Activated CD4-positive, CD25-positive, alpha-beta regulatory T cell (primary cell): ENCODE measurements around the gene RAB3B.

ENCODE experiments used
- DNase-seq, 4 experiments: peaks; one replicate each; lab custom pipeline; 2025; lab: John Stamatoyannopoulos, UW

The RAB3B gene

DNA sequence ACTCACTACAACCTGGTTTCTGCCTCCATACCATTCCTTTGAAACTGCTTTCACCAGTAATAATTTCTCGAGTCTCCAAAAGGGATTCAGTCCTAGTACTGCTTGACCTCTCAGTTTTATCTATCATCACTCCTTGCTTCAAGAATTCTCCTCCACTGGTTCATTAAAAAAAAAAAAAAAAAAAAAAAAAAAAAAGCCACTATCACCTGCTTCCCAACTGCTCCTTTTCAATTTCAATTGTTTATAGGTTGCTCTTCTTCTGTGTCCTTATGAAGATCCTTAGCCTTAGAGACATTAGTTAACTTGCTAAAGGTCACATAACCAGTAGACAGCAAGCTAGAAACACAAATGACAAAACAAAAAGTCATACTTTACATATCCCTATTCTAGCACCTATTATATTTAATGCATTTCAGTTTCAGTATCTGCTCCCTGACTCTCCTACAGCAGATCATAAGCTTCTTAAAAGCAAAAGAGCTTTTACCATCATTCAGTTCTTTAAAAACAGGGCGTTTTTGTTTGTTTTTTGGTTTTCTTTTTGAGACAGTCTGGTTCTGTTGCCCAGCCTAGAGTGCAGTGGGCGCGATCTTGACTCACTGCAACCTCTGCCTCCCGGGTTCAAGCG lies 119.0 kb downstream of the RAB3B start:
- no peak for DNase-seq

DNA sequence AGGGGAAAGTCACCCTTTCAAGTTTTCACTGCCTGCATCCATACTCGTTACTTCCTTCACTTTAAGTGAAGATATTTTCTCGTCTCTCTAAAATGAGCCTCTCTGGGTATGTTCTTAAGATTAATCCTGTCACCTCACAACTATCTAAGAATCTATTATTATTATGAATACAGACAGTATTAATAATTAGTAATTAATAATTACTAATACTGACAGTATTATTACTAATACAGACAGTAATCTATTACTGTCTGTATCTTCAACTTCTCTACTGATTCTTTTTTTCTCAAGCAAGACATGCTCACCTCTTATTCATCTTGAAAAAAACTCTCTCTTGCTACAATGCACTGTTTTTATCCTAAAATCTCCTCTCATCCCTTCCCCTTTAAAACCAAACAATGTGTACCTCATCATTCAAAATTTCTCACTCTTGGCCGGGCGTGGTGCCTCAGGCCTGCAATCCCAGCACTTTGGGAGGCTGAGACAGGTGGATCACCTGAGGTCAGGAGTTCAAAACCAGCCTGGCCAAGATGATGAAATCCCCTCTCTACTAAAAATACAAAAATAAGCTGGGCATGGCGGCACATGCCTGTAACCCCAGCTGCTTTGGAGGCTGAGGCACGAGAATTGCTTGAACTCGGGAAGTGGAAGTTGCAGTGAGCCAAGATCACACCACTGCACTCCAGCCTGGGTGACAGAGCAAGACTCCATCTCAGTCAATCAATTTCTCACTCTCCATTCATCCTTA lies 119.7 kb downstream of the RAB3B start:
- DNase-seq, result no peak

DNA sequence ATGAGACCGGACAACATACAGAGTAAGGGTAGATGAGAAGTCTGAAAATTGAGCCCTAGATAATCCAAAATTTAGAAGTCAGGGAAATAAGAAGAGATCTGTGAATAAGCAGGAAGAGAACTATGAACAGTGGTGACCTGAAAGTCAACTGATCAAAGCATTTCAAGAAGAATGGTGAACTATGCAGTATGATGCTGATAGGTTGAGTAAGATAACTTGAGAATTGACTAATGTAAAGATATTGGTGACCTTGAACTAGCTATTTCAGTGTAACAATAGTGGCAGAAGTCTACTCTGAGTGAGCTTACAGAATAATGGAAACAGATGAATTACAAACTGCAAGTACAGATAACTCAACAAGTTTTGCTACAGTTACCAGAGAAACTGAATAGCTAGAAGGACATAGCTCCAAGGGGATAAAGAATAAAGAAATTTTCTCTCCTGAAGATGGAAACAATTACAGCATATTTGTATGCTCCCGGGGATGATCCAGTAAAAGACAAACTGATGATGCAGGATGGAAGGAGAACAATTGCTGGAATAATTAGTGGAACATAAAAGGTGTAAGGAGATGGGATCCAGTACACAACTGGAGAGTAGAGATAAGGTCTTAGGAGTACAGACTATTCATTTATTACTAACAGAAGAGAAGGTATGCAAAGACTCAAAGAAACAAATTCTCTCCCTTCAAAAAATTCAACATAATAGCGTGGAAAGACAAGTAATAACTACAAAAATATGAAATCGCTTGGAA lies 122.8 kb downstream of the RAB3B start:
- no peak for DNase-seq

DNA sequence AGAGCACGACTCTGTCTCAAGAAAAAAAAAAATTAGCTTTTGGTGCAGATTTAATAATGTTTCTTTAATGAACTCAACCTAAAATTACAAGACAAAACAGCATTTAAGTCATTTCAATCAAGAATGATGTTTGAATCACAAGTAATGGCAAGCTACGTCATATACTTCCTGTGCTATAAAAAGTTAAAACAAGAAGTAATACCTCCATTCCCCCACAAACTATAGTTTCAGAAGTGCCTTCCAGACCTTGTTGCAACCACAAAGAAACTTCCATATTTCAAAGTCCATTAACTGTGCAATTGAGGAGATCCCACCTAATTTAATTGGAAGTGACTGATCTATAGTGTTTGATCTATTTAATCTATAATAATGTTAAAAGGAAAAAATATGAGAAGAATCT lies 127.1 kb downstream of the RAB3B start:
- DNase-seq, result no peak

DNA sequence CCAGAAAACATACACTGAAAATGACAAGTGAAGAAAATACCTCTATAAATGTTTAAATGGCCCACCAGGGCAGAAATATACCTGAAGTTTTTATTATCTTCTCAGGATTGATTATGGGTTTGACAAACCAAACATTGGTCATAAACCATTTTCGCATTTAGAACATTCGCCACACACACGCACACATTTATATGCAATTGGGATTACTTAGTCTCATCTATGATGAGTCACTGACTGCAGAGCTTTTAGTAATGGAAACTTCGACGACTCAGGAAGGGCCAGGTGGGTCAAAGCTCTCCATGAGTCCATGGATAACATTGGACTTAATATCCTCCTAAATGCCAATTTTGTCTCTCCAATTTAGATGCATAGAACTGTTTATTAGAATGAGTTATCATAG lies 128.8 kb downstream of the RAB3B start:
- DNase-seq, result no peak

DNA sequence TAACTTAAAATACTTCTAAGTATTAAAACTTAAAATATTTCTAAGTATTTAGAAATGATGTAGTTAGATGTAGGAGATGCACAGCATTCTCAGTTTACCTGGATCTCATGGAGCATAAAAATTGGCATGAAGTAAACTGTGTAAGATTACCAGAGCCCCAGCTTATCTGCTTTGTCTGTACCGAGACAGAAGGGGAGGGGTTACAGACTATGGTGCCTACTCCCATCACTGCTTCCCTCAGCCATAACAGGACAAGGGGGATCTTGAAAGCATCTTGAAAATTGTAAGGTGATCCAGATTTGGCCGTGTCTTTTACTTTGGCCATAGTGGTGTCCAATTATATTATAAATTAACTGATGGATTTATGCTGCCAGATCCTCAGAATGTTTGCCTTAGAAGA lies 130.8 kb downstream of the RAB3B start:
- no peak for DNase-seq

DNA sequence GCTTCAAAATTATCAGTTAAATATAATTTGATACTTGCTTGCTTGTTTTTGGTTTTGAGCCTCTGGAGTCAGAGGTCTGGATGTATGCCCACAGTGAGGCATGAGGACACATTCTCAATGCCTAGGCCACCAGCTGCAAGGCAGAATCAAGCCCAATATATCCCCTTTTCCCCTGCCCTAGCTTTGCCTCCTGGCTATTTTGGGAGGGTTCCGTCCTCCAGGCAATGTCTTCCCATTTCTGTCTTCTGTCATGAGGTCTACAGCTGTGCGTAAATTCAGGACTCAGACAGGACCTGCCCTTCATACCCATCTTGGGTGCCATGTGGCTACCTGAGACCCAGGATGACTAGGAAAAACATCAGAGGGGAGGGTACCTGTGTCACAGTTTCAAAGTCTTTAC lies 131.2 kb downstream of the RAB3B start:
- DNase-seq, result no peak

DNA sequence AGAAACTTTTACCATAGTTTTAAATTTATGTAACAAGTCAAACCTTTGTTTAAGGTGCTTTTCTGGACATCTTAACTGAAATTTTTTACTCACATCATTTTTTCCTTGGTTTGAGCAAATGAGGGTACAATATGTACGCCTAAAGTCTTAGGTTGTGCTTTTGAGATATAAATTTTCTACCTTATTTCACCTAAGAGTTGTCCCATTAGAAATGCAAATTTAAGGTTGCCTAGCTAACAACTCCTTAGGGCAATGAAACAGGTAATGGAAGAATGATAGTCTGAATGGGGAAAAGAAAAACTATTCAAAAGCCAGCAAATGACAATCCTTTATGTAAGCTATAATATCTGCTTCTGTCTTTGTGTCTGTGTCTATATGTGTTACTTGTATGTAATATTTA lies 131.6 kb downstream of the RAB3B start:
- no peak for DNase-seq
